HepG2 (cell line): ENCODE results near the gene DAB2IP. TPM values are rescaled to one million over a fixed set of nuclear protein-coding genes. Genes with fewer than 3 reads are reported as not detected.

Experiments used
- AGO2 ChIP-seq: fragments of 200-400 bp; formaldehyde crosslinking; optimal IDR thresholded peaks from 2 replicates; pipeline ENCODE3; 2017; ENCODE audit warnings: mild to moderate bottlenecking, low read depth, low read length, moderate library complexity
- CHD2 ChIP-seq: IDR thresholded peaks from 2 replicates; pipeline ENCODE4 v1.6.1; 2011; ENCODE audit warnings: low read depth, low read length, improper control_type of control experiment
- CREM ChIP-seq, 2 experiments: sonication (generic) in 1 of 2; formaldehyde crosslinking in 1 of 2; IDR thresholded peaks; 2 replicates each; pipeline versions ENCODE4 v1.4.0 to v1.6.1; 2016 to 2020; ENCODE audit warnings: antibody characterized with exemption in 1 of 2, mild to moderate bottlenecking in 1 of 2, missing genetic modification reagents in 1 of 2
- DRAP1 ChIP-seq: IDR thresholded peaks from 2 replicates; pipeline ENCODE4 v1.6.1; 2016; ENCODE audit warnings: missing genetic modification reagents, missing compliant biosample characterization
- FOSL2 ChIP-seq: sonication (generic); formaldehyde crosslinking; IDR thresholded peaks from 2 replicates; pipeline ENCODE4 v1.4.0; 2020; ENCODE audit warnings: missing genetic modification reagents
- FOXK1 ChIP-seq: sonication (generic); formaldehyde crosslinking; IDR thresholded peaks from 2 replicates; pipeline ENCODE4 v1.4.0; 2020; ENCODE audit warnings: low read depth, missing genetic modification reagents, borderline replicate concordance
- HIC2 ChIP-seq: sonication (generic); formaldehyde crosslinking; IDR thresholded peaks from 2 replicates; pipeline ENCODE4 v1.9.0; 2022; ENCODE audit warnings: low read depth, missing genetic modification reagents
- KDM6A ChIP-seq: IDR thresholded peaks from 2 replicates; pipeline ENCODE4 v1.6.1; 2016; ENCODE audit warnings: low read depth
- NFIC ChIP-seq: IDR thresholded peaks from 2 replicates; pipeline ENCODE4 v1.6.1; 2012; ENCODE audit warnings: mild to moderate bottlenecking, low read length, inconsistent platforms
- PHF21A ChIP-seq: sonication (generic); formaldehyde crosslinking; IDR thresholded peaks from 2 replicates; pipeline ENCODE4 v1.5.0; 2020; ENCODE audit warnings: mild to moderate bottlenecking, missing genetic modification reagents
- POLR2AphosphoS5 ChIP-seq: IDR thresholded peaks from 2 replicates; pipeline ENCODE4 v1.6.1; 2012; ENCODE audit warnings: low read depth, low read length
- TAF1 ChIP-seq: sonication (generic); formaldehyde crosslinking; IDR thresholded peaks from 2 replicates; pipeline ENCODE4 v1.4.0; 2020; ENCODE audit warnings: missing genetic modification reagents
- TBX2 ChIP-seq: sonication (generic); formaldehyde crosslinking; IDR thresholded peaks from 2 replicates; pipeline ENCODE4 v1.5.0; 2020; ENCODE audit warnings: missing genetic modification reagents, mild to moderate bottlenecking, borderline replicate concordance
- TEAD3 ChIP-seq: optimal IDR thresholded peaks from 2 replicates; pipeline ENCODE3; 2016; ENCODE audit warnings: borderline replicate concordance
- TOE1 ChIP-seq: sonication (generic); formaldehyde crosslinking; IDR thresholded peaks from 2 replicates; pipeline ENCODE4 v1.4.0; 2020; ENCODE audit warnings: mild to moderate bottlenecking, missing genetic modification reagents
- YEATS4 ChIP-seq: sonication (generic); formaldehyde crosslinking; IDR thresholded peaks from 2 replicates; pipeline ENCODE4 v1.4.0; 2020; ENCODE audit warnings: missing genetic modification reagents, borderline replicate concordance
- ZBTB38 ChIP-seq: sonication (generic); formaldehyde crosslinking; IDR thresholded peaks from 2 replicates; pipeline ENCODE4 v1.5.1; 2020; ENCODE audit warnings: mild to moderate bottlenecking, missing genetic modification reagents
- ZFP41 ChIP-seq: sonication (generic); formaldehyde crosslinking; IDR thresholded peaks from 2 replicates; pipeline ENCODE4 v1.4.0; 2020; ENCODE audit warnings: mild to moderate bottlenecking, missing genetic modification reagents, borderline replicate concordance
- ZNF367 ChIP-seq: sonication (generic); formaldehyde crosslinking; IDR thresholded peaks from 2 replicates; pipeline ENCODE4 v1.4.0; 2020; ENCODE audit warnings: missing genetic modification reagents, borderline replicate concordance
- ZNF557 ChIP-seq: sonication (generic); formaldehyde crosslinking; IDR thresholded peaks from 2 replicates; pipeline ENCODE4 v1.4.0; 2020; ENCODE audit warnings: missing genetic modification reagents
- ZNF607 ChIP-seq: sonication (generic); formaldehyde crosslinking; IDR thresholded peaks from 2 replicates; pipeline ENCODE4 v1.5.1; 2020; ENCODE audit warnings: missing genetic modification reagents, mild to moderate bottlenecking, borderline replicate concordance
- ZNF614 ChIP-seq: IDR thresholded peaks from 2 replicates; pipeline ENCODE4 v1.6.1; 2018; ENCODE audit warnings: missing biosample characterization, missing genetic modification reagents, inconsistent platforms, borderline replicate concordance
- ZNF724P ChIP-seq: sonication (generic); formaldehyde crosslinking; IDR thresholded peaks from 2 replicates; pipeline ENCODE4 v1.8.0; 2022; ENCODE audit warnings: missing genetic modification reagents, borderline replicate concordance
- polyA plus RNA-seq, 8 experiments: library from polyadenylated mRNA; depleted of rRNA in 3 of 8; stranded (reverse) in 7 of 8; unstranded in 1 of 8; fragments of >200 nt; fragmentation: Illumina TruSeq in 4 of 8; extraction: Trizol in 4 of 8; gene quantifications; 2 replicates each; pipeline versions ENCODE4 v1.2.1 to v1.2.3, GENCODE V29; 2011 to 2016; ENCODE audit warnings: low read depth in 4 of 8, missing spikeins in 1 of 8, mixed read lengths in 1 of 8; ENCODE audit not compliant: insufficient read depth in 1 of 8
- total RNA-seq, 5 experiments: library from RNA; depleted of rRNA; stranded (reverse); fragments of >200 nt; fragmentation: Illumina TruSeq; extraction: Trizol; gene quantifications; 2 replicates each; pipeline ENCODE4 v1.2.3, GENCODE V29; 2016; ENCODE audit warnings: low read depth in 1 of 5
- TF ChIP-seq, protein P1 (sequence below): IDR thresholded peaks from 2 replicates; pipeline ENCODE4 v1.6.1; 2018; ENCODE audit warnings: missing genetic modification reagents

The DAB2IP gene
- total and polyA plus RNA-seq, 2 of the 13 experiments (the other 11 are each of a cell fraction or from before 2014, with no cell fraction given), result 25.3 to 37.9 TPM

DNA sequence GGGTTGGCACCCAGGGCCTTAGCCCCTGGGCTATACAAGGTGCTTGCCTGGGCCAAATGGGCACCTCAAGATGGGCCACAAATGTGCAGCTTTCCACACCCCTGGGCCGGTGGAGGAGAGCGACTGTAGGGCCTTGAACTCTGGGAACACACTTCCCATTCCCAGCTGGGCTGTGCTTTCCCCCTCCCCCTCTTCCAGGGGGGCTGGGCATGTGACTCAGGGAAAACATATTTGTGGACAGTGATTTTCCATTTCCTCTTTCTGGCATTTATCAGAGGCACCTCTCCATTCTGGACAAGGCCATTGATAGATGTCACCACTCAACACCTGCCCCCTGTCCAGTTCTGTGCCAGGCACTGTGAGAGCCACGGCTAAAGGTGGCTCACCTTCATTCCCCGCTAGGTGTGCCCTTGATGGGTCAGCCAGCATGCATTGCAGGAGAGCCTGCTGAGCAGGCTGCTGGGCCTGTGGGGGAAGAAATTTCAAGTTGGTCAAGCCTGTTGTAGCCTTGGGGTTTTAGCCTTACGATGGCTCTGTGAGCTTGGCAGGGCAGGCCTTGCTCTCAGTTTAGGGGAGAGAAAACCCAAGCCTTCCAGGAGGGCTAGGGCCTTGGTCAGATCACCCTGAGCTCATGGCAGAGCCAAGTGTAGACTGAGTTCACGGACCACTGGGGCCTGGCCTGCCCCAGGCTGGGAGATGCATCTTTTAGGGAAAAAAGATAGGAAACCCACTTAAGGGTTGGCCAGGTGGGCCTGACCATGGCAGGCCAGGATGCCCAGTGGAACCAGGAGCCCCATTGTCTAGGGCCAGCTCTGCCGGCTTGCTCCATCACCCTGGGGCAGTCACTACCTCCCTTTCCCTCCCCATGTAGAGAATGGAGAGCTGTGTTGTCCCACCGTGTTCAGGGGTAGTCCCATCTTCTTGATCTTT is 113.9 kb downstream of the DAB2IP start (continued):
- TF ChIP-seq HIC2, result peak; percentile 93
- peak; percentile 81 for TF ChIP-seq ZNF607
- TF ChIP-seq ZNF367 (CRISPR knock-in tag), result no peak
- peak; percentile 45; the same call in 1 of the 2 replicates for TF ChIP-seq YEATS4
- TF ChIP-seq PHF21A (CRISPR knock-in tag), result peak; percentile 99
- peak; percentile 69 for TF ChIP-seq ZBTB38 (CRISPR knock-in tag)
- peak; percentile 69; the same call in 1 of the 2 replicates for TF ChIP-seq DRAP1
- TF ChIP-seq ZFP41 (CRISPR knock-in tag), result no peak
- TF ChIP-seq CREM (IDR thresholded peaks at IDR 0.05), result peak; percentile 26; the same call in 1 of the 2 replicates
- no peak for TF ChIP-seq CREM (CRISPR knock-in tag; IDR thresholded peaks at IDR 0.05)
- peak; percentile 68; the same call in 1 of the 2 replicates for TF ChIP-seq CHD2
- TF ChIP-seq POLR2AphosphoS5, result 0 out of 2 replicates have a peak, but pooled peaks have one; percentile 22
- TF ChIP-seq TEAD3 (CRISPR knock-in tag), result peak; percentile 92
- peak; percentile 49; the same call in 1 of the 2 replicates for TF ChIP-seq FOXK1 (CRISPR knock-in tag)
- no peak for TF ChIP-seq TOE1
- peak; percentile 96 for TF ChIP-seq TBX2 (CRISPR knock-in tag)
- no peak for TF ChIP-seq AGO2
- no peak for TF ChIP-seq ZNF724P
- TF ChIP-seq KDM6A (CRISPR knock-in tag), result peak; percentile 37
- TF ChIP-seq ZNF614 (CRISPR knock-in tag), result peak; percentile 58
- peak; percentile 95 for TF ChIP-seq FOSL2
- peak; percentile 41; the same call in 1 of the 2 replicates for TF ChIP-seq NFIC
- TF ChIP-seq ZNF557 (CRISPR knock-in tag), result 0 out of 2 replicates have a peak, but pooled peaks have one; percentile 28
- TF ChIP-seq, protein P1, sequence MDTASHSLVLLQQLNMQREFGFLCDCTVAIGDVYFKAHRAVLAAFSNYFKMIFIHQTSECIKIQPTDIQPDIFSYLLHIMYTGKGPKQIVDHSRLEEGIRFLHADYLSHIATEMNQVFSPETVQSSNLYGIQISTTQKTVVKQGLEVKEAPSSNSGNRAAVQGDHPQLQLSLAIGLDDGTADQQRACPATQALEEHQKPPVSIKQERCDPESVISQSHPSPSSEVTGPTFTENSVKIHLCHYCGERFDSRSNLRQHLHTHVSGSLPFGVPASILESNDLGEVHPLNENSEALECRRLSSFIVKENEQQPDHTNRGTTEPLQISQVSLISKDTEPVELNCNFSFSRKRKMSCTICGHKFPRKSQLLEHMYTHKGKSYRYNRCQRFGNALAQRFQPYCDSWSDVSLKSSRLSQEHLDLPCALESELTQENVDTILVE (CRISPR knock-in tag), result peak; percentile 20; the same call in 1 of the 2 replicates
- TF ChIP-seq TAF1 (CRISPR knock-in tag), result peak; percentile 41; the same call in 1 of the 2 replicates
